H9 (cell line): Measurements from ENCODE around the gene SLC6A7. TPM values are rescaled to one million over a fixed set of nuclear protein-coding genes. Genes with fewer than 3 reads are reported as not detected.

Experiments used
- DNase-seq: peaks from one replicate; pipeline ENCODE4 v3.0.0-alpha.2; 2017
- H2AFZ ChIP-seq: one replicate; pipeline ENCODE4 v1.6.1; 2013; ENCODE audit warnings: mild to moderate bottlenecking, low read length, control low read depth, moderate library complexity
- H2AK5ac ChIP-seq: 2 replicates; pipeline ENCODE4 v1.6.1; 2013; ENCODE audit warnings: low read length, control low read depth, mixed read lengths; ENCODE audit not compliant: insufficient read length
- H2BK120ac ChIP-seq: one replicate; pipeline ENCODE4 v1.6.1; 2013; ENCODE audit warnings: low read depth, mild to moderate bottlenecking, low read length, control low read depth, inconsistent platforms; ENCODE audit not compliant: poor library complexity, severe bottlenecking
- H2BK12ac ChIP-seq: 2 replicates; pipeline ENCODE4 v1.6.1; 2013; ENCODE audit warnings: low read length, control low read depth, mixed read lengths, low read depth; ENCODE audit not compliant: insufficient read length
- H2BK15ac ChIP-seq: 2 replicates; pipeline ENCODE4 v1.6.1; 2013; ENCODE audit warnings: low read depth, low read length, control low read depth
- H2BK20ac ChIP-seq: one replicate; pipeline ENCODE4 v1.6.1; 2013; ENCODE audit warnings: low read depth, mild to moderate bottlenecking, low read length, control low read depth, inconsistent platforms; ENCODE audit not compliant: poor library complexity, severe bottlenecking
- H2BK5ac ChIP-seq: 2 replicates; pipeline ENCODE4 v1.6.1; 2013; ENCODE audit warnings: low read length, control low read depth, mixed read lengths; ENCODE audit not compliant: insufficient read length
- H3K14ac ChIP-seq: 2 replicates; pipeline ENCODE4 v1.6.1; 2013; ENCODE audit warnings: low read length, control low read depth; ENCODE audit not compliant: insufficient read depth
- H3K18ac ChIP-seq: 2 replicates; pipeline ENCODE4 v1.6.1; 2013; ENCODE audit warnings: low read depth, mild to moderate bottlenecking, mixed read lengths, low read length, control low read depth; ENCODE audit not compliant: insufficient read length
- H3K23ac ChIP-seq: 2 replicates; pipeline ENCODE4 v1.6.1; 2013; ENCODE audit warnings: low read length, control low read depth, mixed read lengths, low read depth; ENCODE audit not compliant: insufficient read length
- H3K23me2 ChIP-seq: 2 replicates; pipeline ENCODE4 v1.6.1; 2013; ENCODE audit warnings: low read depth, mild to moderate bottlenecking, mixed read lengths, low read length, control low read depth; ENCODE audit not compliant: insufficient read length, poor library complexity, severe bottlenecking
- H3K27ac ChIP-seq: 2 replicates; pipeline ENCODE4 v1.5.1; 2013; ENCODE audit warnings: low read length, control low read depth, mixed read lengths, low read depth; ENCODE audit not compliant: insufficient read length
- H3K27me3 ChIP-seq: 2 replicates; pipeline ENCODE4 v1.6.1; 2013; ENCODE audit warnings: low read length, control low read depth, inconsistent platforms; ENCODE audit not compliant: insufficient read depth
- H3K4ac ChIP-seq: 2 replicates; pipeline ENCODE4 v1.6.1; 2013; ENCODE audit warnings: low read depth, mild to moderate bottlenecking, control low read depth, inconsistent platforms, low read length, moderate library complexity
- H3K4me1 ChIP-seq: 2 replicates; pipeline ENCODE4 v1.6.1; 2013; ENCODE audit warnings: low read length, control low read depth, inconsistent platforms; ENCODE audit not compliant: insufficient read depth
- H3K4me2 ChIP-seq: 2 replicates; pipeline ENCODE4 v1.6.1; 2013; ENCODE audit warnings: low read length, control low read depth, mixed read lengths; ENCODE audit not compliant: insufficient read length, insufficient read depth
- H3K56ac ChIP-seq: 2 replicates; pipeline ENCODE4 v1.6.1; 2013; ENCODE audit warnings: low read depth, mild to moderate bottlenecking, mixed read lengths, low read length, control low read depth; ENCODE audit not compliant: insufficient read length
- H3K79me1 ChIP-seq: 2 replicates; pipeline ENCODE4 v1.6.1; 2013; ENCODE audit warnings: low read depth, mild to moderate bottlenecking, moderate library complexity, low read length, control low read depth, inconsistent platforms; ENCODE audit not compliant: insufficient read depth, poor library complexity, severe bottlenecking
- H3K79me2 ChIP-seq: 2 replicates; pipeline ENCODE4 v1.6.1; 2013; ENCODE audit warnings: low read length, control low read depth, inconsistent platforms; ENCODE audit not compliant: insufficient read depth
- H3K9ac ChIP-seq: 2 replicates; pipeline ENCODE4 v1.6.1; 2013; ENCODE audit warnings: low read length, control low read depth, mixed read lengths; ENCODE audit not compliant: insufficient read length; ENCODE audit errors: extremely low read depth
- H3K9me3 ChIP-seq: one replicate; pipeline ENCODE4 v1.6.1; 2013; ENCODE audit warnings: low read depth, low read length, inconsistent platforms; ENCODE audit not compliant: control insufficient read depth
- H3T11ph ChIP-seq: one replicate; pipeline ENCODE4 v1.6.1; 2013; ENCODE audit warnings: mild to moderate bottlenecking, low read length, control low read depth, inconsistent platforms
- H4K20me1 ChIP-seq: one replicate; pipeline ENCODE4 v1.6.1; 2013; ENCODE audit not compliant: control insufficient read depth, insufficient read length, insufficient read depth
- H4K5ac ChIP-seq: 2 replicates; pipeline ENCODE4 v1.6.1; 2013; ENCODE audit warnings: low read depth, mild to moderate bottlenecking, mixed read lengths, low read length, control low read depth; ENCODE audit not compliant: insufficient read length
- H4K8ac ChIP-seq: replicated peaks from 2 replicates; pipeline ENCODE4 v1.6.1; 2013; ENCODE audit warnings: low read length, control low read depth, mixed read lengths, low read depth; ENCODE audit not compliant: insufficient read length
- H4K91ac ChIP-seq: 2 replicates; pipeline ENCODE4 v1.6.1; 2013; ENCODE audit warnings: low read depth, mild to moderate bottlenecking, moderate library complexity, mixed read lengths, low read length, control low read depth; ENCODE audit not compliant: insufficient read length
- H3K27ac Mint-ChIP-seq, 3 experiments: 2 replicates in 2 of 3; 3 replicates in 1 of 3; pipeline ENCODE4 v1.8.0; 2020 to 2021; ENCODE audit warnings: mixed read lengths in 3 of 3, mild to moderate bottlenecking in 1 of 3, moderate library complexity in 1 of 3
- H3K27me3 Mint-ChIP-seq: 2 replicates; pipeline ENCODE4 v1.8.0; 2021; ENCODE audit warnings: low read depth, mild to moderate bottlenecking, moderate library complexity, mixed read lengths
- H3K36me3 Mint-ChIP-seq, 3 experiments: 2 replicates in 2 of 3; 3 replicates in 1 of 3; pipeline ENCODE4 v1.8.0; 2020 to 2021; ENCODE audit warnings: low read depth in 3 of 3, mixed read lengths in 3 of 3; ENCODE audit not compliant: insufficient read depth in 1 of 3
- H3K4me1 Mint-ChIP-seq, 2 experiments: 2 replicates each; pipeline ENCODE4 v1.8.0; 2020; ENCODE audit warnings: mixed read lengths in 2 of 2
- H3K4me3 Mint-ChIP-seq, 2 experiments: 2 replicates in 1 of 2; 3 replicates in 1 of 2; pipeline ENCODE4 v1.8.0; 2020 to 2021; ENCODE audit warnings: mild to moderate bottlenecking in 2 of 2, mixed read lengths in 2 of 2, moderate library complexity in 1 of 2
- H3K9me3 Mint-ChIP-seq, 2 experiments: 2 replicates in 1 of 2; 3 replicates in 1 of 2; pipeline ENCODE4 v1.8.0; 2020; ENCODE audit warnings: mild to moderate bottlenecking in 2 of 2, mixed read lengths in 2 of 2, moderate library complexity in 1 of 2
- CTCF ChIP-seq: fragments of 200-600 bp; sonication (generic); conservative IDR thresholded peaks from 3 replicates; pipeline ENCODE4 v1.8.0; 2021; ENCODE audit warnings: antibody characterized with exemption, mild to moderate bottlenecking
- WGBS: extraction: QIAGEN DNeasy Blood & Tissue Kit; methylation state at CpG from one replicate; pipeline ENCODE4 v1.1.7; 2013; ENCODE audit warnings: missing lambda C conversion rate, low lambda C conversion rate, mixed read lengths; ENCODE audit not compliant: insufficient read length; ENCODE audit errors: extremely low coverage; 5-methylcytosine and 5-hydroxymethylcytosine counted together
- total RNA-seq: library from RNA; stranded (reverse); gene quantifications from 2 replicates; pipeline ENCODE4 v1.2.1, GENCODE V29; 2021

SLC6A7 gene
- total RNA-seq, 1 experiment from 2014 or later = not detected

- Histone ChIP-seq H4K5ac (no peak overlapping the region), H3K4ac (no peak overlapping the region), H3K27ac (no peak overlapping the region), H2BK20ac (no peak overlapping the region), H3K79me2 (no peaks in the 10 kb centered on the region), H3K9ac (no peak overlapping the region), H3K4me1 (no peaks in the 10 kb centered on the region; the same call in 1 of the 2 replicates), H2BK12ac (no peak overlapping the region), H3K4me2 (no peak overlapping the region), H3K9me3 (no peaks in the 10 kb centered on the region), H2BK120ac (no peak overlapping the region), H4K20me1 (no peaks in the 10 kb centered on the region), H2AFZ (no peak overlapping the region), H3K23me2 (no peaks in the 10 kb centered on the region), H3K18ac (no peak overlapping the region), H2AK5ac (no peak overlapping the region), H4K91ac (no peak overlapping the region), H3K56ac (no peak overlapping the region), H3K14ac (no peak overlapping the region; the same call in 1 of the 2 replicates), H3K23ac (no peak overlapping the region), H4K8ac (no peak overlapping the region), H3K27me3 (no peaks in the 10 kb centered on the region), H3T11ph (no peak overlapping the region), H2BK5ac (no peak overlapping the region), H2BK15ac (no peak overlapping the region), H3K79me1 (no peaks in the 10 kb centered on the region)
- no peak overlapping the region for H3K4me3 Mint-ChIP-seq
- H3K9me3 Mint-ChIP-seq = no peaks in the 10 kb centered on the region
- no peak for TF ChIP-seq CTCF
- WGBS = no CpG with 5 or more reads among the region's 21 CpGs
- no peak overlapping the region; a peak in 1 of 7 replicates for H3K27ac Mint-ChIP-seq
- H3K27me3 Mint-ChIP-seq = peaks cover 6% of the 10 kb centered on the region
- H3K36me3 Mint-ChIP-seq = no peaks in the 10 kb centered on the region
- peaks cover 3 to 13% of the 10 kb centered on the region in 2 experiments; a peak in 3 of 4 replicates for H3K4me1 Mint-ChIP-seq
- DNase-seq = no peak
Observed at GRCh38 chr5:150239099-150239793, 49.4 kb downstream of the SLC6A7 start.
